T-helper 17 cell (primary cell): Measurements from ENCODE around the gene GRB10. TPM values are rescaled to one million over a fixed set of nuclear protein-coding genes. Genes with fewer than 3 reads are reported as not detected.

Source experiments
- ATAC-seq: fragments of 150-1000 bp; cut with Tn5 transposase; 2 replicates; pipeline ENCODE4 v1.10.0; 2021; ENCODE audit warnings: mild to moderate bottlenecking, moderate library complexity
- DNase-seq, 3 donors: peaks; one replicate each; pipeline versions ENCODE4 v3.0.0 to v3.0.0-alpha.2; 2020 to 2021
- H3K9me3 ChIP-seq: one replicate; pipeline ENCODE4 v1.7.0; 2013; ENCODE audit warnings: low read length, mild to moderate bottlenecking; ENCODE audit not compliant: control insufficient read depth, poor library complexity, severe bottlenecking
- H3K27ac Mint-ChIP-seq: one replicate; pipeline ENCODE4 v1.8.0; 2022; ENCODE audit warnings: mild to moderate bottlenecking, moderate library complexity, mixed read lengths
- H3K27me3 Mint-ChIP-seq: one replicate; pipeline ENCODE4 v1.8.0; 2022; ENCODE audit warnings: mixed read lengths
- H3K36me3 Mint-ChIP-seq: one replicate; pipeline ENCODE4 v1.8.0; 2022; ENCODE audit warnings: low read depth, mixed read lengths
- H3K4me1 Mint-ChIP-seq: one replicate; pipeline ENCODE4 v1.8.0; 2022; ENCODE audit warnings: mild to moderate bottlenecking, mixed read lengths
- H3K4me3 Mint-ChIP-seq: one replicate; pipeline ENCODE4 v1.8.0; 2022; ENCODE audit warnings: mild to moderate bottlenecking, moderate library complexity, mixed read lengths
- total RNA-seq, 4 donors: library from RNA in 2 of 4; stranded (reverse) in 2 of 4; gene quantifications; one replicate each; pipeline ENCODE4 v1.2.3 and lab custom pipeline; 2022 to 2026

The GRB10 gene
- total RNA-seq, 2 donors from 2014 or later = 3.8 to 7.0 TPM

DNA sequence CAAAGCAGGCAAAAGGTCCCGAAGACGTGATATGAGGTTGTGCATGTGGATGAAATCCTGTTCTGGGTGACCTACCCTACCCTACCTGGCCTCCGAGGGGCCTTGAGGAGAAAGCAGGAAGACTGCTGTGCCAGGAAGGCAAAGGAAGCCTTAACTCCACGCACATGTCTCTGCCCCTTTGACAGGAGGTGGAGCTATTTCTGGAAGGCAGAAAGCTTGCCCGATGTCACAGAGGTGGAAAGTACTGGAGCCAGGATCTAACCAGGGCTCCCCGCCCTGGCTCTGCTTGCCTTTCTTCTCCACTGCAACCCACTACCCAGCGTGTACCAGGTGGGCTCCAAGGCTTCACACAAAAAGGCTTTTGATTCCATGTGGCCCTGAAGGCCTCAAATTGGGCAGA is 151.1 kb downstream of the GRB10 start:
- peaks cover 9% of the 10 kb centered on the region for H3K36me3 Mint-ChIP-seq
- H3K4me3 Mint-ChIP-seq = no peak overlapping the region
- DNase-seq (no peak), ATAC-seq (no peak)
- H3K27ac Mint-ChIP-seq = no peak overlapping the region
- H3K27me3 Mint-ChIP-seq = peaks cover 49% of the 10 kb centered on the region
- no peaks in the 10 kb centered on the region for H3K4me1 Mint-ChIP-seq
- H3K9me3 ChIP-seq = no peaks in the 10 kb centered on the region

DNA sequence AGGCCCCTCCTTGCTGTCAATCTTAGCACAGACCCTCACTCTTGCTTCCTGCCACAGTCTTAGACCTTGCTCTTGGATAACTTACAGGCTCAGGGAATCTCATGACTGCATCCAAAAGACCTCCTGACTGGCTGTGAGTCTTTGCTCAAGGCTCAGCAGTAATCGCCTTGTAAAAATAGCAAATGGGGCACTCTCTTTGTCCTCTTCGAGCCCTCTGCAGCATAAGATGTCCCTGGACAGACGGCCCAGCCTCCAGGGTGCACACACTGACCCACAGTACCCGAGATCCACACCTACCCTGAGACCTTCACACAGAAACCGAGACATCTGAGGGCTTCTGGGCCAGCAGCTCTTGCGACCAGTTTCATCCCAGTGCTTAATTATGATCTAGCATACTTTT is 151.6 kb downstream of the GRB10 start:
- Mint-ChIP-seq H3K4me1 (no peaks in the 10 kb centered on the region), H3K4me3 (no peak overlapping the region), H3K27me3 (peaks cover 44% of the 10 kb centered on the region), H3K36me3 (peaks cover 9% of the 10 kb centered on the region), H3K27ac (no peak overlapping the region)
- no peaks in the 10 kb centered on the region for H3K9me3 ChIP-seq
- DNase-seq = no peak
- no peak for ATAC-seq

DNA sequence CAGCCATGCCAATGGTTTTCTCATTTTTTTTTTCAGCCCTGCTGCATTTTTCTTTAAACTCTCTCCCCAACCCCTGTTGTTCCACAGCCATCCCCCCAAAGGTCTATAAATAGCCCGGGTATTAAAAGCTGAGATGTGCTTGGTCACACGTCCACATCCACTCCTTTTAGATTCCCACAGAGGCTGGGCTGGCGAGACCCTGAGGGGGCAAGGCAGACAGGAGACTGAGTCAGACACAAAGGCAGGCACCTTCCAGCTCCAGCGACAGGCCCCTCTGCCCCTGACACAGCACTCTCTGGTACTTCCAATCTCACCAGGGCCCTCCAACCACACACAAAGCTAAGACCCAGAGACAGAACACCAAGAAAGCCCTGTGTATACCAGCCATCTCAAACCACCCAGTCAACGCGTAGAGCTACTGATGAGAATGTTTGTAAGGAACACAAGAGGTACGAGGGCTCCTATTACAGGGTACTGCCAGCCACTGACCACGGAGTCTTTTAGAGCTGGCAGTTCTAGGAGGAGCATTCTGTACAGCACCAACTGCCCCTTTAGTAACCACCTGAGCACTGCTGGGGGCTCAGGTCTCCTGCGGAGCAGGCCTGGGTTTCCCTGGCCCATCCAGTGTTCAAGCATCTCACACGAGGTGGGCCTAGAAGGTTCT is 153.3 kb downstream of the GRB10 start:
- Mint-ChIP-seq H3K4me3 (no peak overlapping the region), H3K27me3 (peaks cover 38% of the 10 kb centered on the region), H3K36me3 (peaks cover 4% of the 10 kb centered on the region), H3K4me1 (no peaks in the 10 kb centered on the region), H3K27ac (peak overlapping the region; percentile 53)
- ATAC-seq (no peak), DNase-seq (no peak)
- H3K9me3 ChIP-seq = no peaks in the 10 kb centered on the region

DNA sequence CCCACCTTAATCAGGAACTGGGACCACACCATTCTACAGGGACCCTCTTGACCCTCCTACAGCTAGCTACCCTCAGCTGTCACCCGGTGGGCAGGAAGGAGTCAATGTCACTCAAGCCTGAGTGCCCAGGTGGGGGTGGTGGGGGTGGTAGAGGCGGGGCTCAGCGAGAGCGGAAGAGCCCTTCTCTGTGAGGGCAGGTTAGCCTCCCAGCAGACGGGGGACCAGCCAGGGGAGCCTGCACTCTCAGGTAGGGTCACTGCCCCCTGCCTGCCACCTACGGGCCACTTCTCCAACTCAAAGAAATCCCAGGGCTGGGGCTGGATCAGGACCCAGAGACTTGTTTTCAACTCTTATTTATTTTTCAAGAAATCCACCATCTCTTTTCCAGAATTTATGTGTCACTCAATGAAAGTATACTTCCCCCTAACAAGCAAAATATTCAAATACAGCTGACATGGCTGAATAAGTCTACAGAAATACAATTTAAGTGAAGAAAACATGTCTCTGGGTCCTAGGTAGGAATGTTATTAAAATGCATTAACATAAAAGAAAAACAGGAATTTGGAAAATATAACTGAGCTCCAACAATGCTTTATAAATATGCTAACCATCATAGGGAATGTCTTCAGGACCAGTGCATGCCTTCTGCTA is 154.1 kb downstream of the GRB10 start:
- no peaks in the 10 kb centered on the region for H3K9me3 ChIP-seq
- DNase-seq = no peak
- ATAC-seq = no peak
- Mint-ChIP-seq H3K4me3 (no peak overlapping the region), H3K27me3 (peaks cover 32% of the 10 kb centered on the region), H3K27ac (no peak overlapping the region), H3K4me1 (no peaks in the 10 kb centered on the region), H3K36me3 (peaks cover 4% of the 10 kb centered on the region)

DNA sequence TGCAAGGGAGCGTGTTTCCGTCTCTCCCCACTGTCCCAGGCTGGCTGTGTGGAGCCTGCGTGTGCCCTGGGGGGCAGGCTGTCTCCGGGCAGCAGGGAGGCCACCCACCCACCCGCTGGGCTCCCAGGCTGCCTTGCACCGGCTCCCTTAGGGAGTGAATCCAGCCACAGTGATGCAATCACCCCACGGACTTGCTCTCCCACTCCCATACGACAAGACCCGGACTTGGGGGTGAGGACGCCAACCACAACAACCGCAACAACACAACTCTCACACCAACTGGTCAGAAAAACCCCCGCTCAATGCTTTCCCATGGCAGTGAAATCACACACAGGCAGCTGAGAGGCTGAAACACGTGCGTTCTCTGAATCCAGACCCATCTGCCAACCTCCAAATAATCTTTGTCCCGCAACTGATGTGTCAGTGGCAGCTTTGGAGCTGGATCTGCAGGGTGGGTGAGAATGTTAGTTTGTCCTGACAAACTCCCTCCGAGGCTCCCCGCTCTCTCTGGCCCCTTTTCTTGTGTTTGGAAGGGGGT is 154.8 kb downstream of the GRB10 start:
- DNase-seq (no peak), ATAC-seq (no peak)
- Mint-ChIP-seq H3K27me3 (peaks cover 25% of the 10 kb centered on the region), H3K4me3 (no peak overlapping the region), H3K27ac (no peak overlapping the region), H3K36me3 (peaks cover 4% of the 10 kb centered on the region), H3K4me1 (no peaks in the 10 kb centered on the region)
- no peaks in the 10 kb centered on the region for H3K9me3 ChIP-seq

DNA sequence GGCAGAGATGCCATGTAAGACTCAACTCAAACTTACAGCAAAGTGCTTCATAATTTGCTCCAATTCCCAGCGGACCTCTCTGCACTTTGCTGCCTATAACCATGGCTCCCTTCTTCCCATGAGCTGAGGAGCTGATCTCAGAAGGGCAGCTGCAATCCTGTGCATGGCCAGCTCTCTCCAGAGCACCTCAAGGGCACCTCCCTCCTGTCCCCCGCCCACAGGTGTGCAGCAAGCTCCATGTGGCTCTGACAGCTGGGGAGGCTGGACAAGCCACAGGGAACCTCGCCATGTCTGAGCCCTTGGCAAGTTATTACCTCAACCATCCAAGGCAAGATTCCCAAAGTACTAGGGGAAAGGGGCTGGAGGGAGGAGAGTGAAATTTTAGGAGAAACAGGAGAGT is 156.4 kb downstream of the GRB10 start:
- H3K9me3 ChIP-seq = no peaks in the 10 kb centered on the region
- H3K4me1 Mint-ChIP-seq = no peaks in the 10 kb centered on the region
- H3K27me3 Mint-ChIP-seq = peaks cover 29% of the 10 kb centered on the region
- no peak overlapping the region for H3K4me3 Mint-ChIP-seq
- H3K36me3 Mint-ChIP-seq = peaks cover 4% of the 10 kb centered on the region
- no peak overlapping the region for H3K27ac Mint-ChIP-seq
- DNase-seq = no peak
- no peak for ATAC-seq

DNA sequence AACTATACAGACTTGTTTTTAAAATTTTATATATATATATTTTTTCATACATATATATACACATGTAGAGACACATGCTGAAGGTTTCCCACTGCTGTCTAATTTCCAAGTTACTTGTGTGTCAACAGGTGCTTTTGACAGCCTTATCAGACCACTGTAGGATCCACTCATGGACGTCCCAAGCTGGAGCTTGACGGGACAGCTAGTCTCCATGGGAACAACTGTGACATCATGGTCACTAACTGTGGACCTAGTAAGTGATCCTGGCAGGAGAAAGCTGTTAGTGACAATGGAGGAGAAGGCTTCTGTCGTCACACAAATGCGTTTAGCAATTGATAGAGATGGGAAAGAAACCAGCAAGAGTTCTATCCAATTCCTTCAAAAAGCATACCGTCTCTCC is 157.3 kb downstream of the GRB10 start:
- H3K4me1 Mint-ChIP-seq = no peaks in the 10 kb centered on the region
- no peak overlapping the region for H3K27ac Mint-ChIP-seq
- ATAC-seq (no peak), DNase-seq (no peak)
- peaks cover 29% of the 10 kb centered on the region for H3K27me3 Mint-ChIP-seq
- peaks cover 4% of the 10 kb centered on the region for H3K36me3 Mint-ChIP-seq
- H3K4me3 Mint-ChIP-seq = no peak overlapping the region
- H3K9me3 ChIP-seq = no peaks in the 10 kb centered on the region

DNA sequence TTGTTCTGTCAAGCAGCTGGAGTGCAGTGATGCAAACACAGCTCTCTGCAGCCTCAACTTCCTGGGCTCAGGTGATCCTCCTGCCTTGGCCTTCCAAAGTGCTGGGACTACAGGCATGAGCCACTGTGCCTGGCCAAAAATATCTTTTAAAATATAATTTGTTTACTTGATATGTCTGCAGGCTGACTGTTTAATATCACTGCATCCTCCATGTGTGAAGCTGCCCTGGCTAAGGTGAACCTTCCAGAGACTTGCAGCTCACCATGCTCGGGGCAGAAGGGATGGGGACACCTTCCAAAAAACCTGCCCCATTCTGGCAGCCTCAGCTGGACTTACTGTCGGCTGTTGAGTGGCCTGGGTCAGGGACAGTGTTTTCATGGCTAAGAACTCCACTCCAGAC is 159.9 kb downstream of the GRB10 start:
- H3K27me3 Mint-ChIP-seq = peaks cover 22% of the 10 kb centered on the region
- no peak for DNase-seq
- H3K4me1 Mint-ChIP-seq = no peaks in the 10 kb centered on the region
- no peaks in the 10 kb centered on the region for H3K9me3 ChIP-seq
- ATAC-seq = no peak
- peak overlapping the region; percentile 6 for H3K27ac Mint-ChIP-seq
- H3K36me3 Mint-ChIP-seq = peaks cover under 1% of the 10 kb centered on the region
- H3K4me3 Mint-ChIP-seq = no peak overlapping the region

DNA sequence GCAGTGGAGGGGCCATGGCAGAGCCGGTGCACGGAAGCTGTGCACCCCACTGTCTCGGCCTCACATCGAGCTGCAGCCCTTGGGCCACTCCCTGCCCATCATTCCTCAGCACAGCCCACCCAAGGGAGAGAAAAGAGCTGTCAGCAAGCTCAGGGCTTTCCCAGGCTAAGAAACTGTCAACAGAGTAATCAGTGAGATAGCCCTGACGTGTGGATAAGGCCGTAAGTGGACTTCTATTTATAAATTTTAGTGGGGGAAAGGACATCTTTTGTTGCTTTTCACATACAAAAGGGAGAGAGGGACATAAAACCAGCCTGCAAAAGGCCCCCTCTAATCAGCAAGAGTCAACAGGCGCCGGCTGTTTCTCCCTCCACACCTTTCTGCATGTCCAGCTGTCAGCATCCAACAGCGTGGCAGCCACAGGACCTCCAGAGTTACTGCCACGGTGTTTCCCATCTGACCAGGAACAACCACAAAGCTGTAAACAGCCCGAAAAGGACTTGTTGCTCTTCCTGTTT is 160.7 kb downstream of the GRB10 start:
- DNase-seq = no peak
- Mint-ChIP-seq H3K27ac (no peak overlapping the region), H3K4me3 (no peak overlapping the region), H3K27me3 (peaks cover 18% of the 10 kb centered on the region), H3K36me3 (no peaks in the 10 kb centered on the region), H3K4me1 (no peaks in the 10 kb centered on the region)
- no peaks in the 10 kb centered on the region for H3K9me3 ChIP-seq
- ATAC-seq = no peak

DNA sequence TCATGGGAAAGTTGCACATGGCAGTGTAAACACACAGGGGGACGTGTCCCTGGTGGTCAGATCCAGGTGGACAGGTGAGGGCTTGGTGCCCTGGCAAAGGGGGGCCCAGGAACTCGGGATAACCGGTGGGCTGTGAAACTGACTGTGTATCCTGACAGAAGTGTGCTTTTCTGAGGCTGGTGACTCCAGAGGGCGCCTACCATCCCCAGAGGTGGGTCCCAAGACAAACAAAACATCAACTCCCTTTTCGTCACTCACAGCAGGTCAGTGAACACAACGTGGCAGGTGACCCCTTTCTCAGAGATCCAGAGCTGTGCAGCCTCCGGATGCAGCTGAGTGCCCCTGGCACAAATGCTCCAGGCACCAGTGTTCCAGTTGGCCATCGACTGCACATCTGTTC is 161.5 kb downstream of the GRB10 start:
- Mint-ChIP-seq H3K27me3 (peaks cover 16% of the 10 kb centered on the region), H3K27ac (no peak overlapping the region), H3K4me3 (no peak overlapping the region), H3K36me3 (no peaks in the 10 kb centered on the region), H3K4me1 (no peaks in the 10 kb centered on the region)
- no peaks in the 10 kb centered on the region for H3K9me3 ChIP-seq
- ATAC-seq (no peak), DNase-seq (no peak)

DNA sequence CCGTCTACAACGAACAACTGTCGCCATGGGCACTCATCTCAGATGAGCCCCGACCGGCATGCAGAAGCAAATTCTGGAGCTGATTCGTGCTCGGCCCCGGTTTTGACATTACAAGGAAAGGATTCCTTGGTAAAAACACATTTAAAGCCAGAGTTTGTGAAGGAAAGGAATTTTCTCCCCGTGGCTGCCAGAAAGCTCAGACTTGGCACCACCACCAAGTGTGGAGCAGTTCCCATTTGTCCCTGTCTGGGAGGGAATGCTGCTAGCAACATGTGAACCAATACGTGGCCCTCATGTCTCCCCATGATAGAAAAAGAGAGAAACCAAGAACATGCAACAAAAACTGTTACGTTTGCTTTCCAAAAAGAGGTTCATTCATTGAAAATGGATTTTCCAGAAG is 162.3 kb downstream of the GRB10 start:
- ATAC-seq (no peak), DNase-seq (no peak)
- Mint-ChIP-seq H3K4me3 (no peak overlapping the region), H3K27me3 (peaks cover 16% of the 10 kb centered on the region), H3K27ac (peak overlapping the region; percentile 14), H3K4me1 (no peaks in the 10 kb centered on the region), H3K36me3 (no peaks in the 10 kb centered on the region)
- no peaks in the 10 kb centered on the region for H3K9me3 ChIP-seq

DNA sequence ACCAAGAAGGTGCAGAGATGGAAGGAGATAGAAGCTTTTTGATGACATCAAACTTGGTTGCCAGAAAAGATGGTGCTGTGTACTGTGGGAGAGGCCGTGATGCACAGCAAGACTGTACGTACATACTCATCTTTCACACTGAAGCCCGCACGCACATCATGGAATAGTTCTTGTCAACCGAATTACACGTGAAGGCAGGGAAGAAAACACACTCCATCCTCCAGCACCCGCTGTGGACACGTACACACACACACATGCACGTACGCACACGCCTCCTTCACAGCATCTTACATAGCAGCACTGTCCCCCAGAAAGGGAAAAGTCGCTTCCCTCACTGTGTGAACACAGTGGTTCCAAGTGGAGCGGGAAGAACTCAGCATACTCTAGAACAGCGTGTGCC is 163.0 kb downstream of the GRB10 start:
- Mint-ChIP-seq H3K36me3 (no peaks in the 10 kb centered on the region), H3K4me1 (peaks cover 3% of the 10 kb centered on the region), H3K27me3 (peaks cover 16% of the 10 kb centered on the region), H3K27ac (no peak overlapping the region), H3K4me3 (no peak overlapping the region)
- no peak for DNase-seq
- ATAC-seq = no peak
- no peaks in the 10 kb centered on the region for H3K9me3 ChIP-seq

DNA sequence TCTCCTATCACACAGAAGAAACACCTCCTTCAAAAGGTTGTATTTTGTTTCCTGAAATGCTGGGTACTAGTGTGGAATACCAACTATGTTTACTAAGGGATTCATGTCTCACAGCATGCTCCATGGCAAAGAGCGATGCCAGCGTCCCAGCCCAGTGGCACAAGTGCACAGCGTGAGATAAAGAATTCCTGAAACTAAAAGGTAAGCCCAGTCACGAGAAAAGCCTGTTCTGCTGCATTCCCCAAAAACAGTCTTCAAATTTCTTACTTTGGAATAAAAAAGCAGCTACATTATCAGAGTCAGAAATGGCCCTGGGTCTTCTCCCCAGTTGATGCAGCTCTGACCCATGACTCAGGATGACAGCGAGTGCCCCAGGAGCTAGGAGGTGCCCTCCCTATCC is 164.4 kb downstream of the GRB10 start:
- no peaks in the 10 kb centered on the region for H3K36me3 Mint-ChIP-seq
- H3K4me3 Mint-ChIP-seq = no peak overlapping the region
- H3K4me1 Mint-ChIP-seq = peaks cover 7% of the 10 kb centered on the region
- ATAC-seq (no peak), DNase-seq (no peak)
- H3K9me3 ChIP-seq = no peaks in the 10 kb centered on the region
- no peak overlapping the region for H3K27ac Mint-ChIP-seq
- peaks cover 16% of the 10 kb centered on the region for H3K27me3 Mint-ChIP-seq
